WERI-Rb-1 (cell line): ENCODE data around the gene NARS2.
"Not testable (repeated sequence)": the region's sequence is repeated elsewhere in the genome, so short reads cannot be mapped to it uniquely, and the experiment has no call there.

Experiments used
- DNase-seq: peaks from one replicate; pipeline ENCODE4 v3.0.0-alpha.2; 2020
- H3K27ac ChIP-seq: fragments of 250-450 bp; sonication (Bioruptor Pico); 2 replicates; pipeline ENCODE4 v1.5.1; 2020; ENCODE audit warnings: mild to moderate bottlenecking, moderate library complexity
- H3K27me3 ChIP-seq: fragments of 250-450 bp; sonication (Bioruptor Pico); 2 replicates; pipeline ENCODE4 v1.5.1; 2021; ENCODE audit warnings: mild to moderate bottlenecking, low read depth, moderate library complexity; ENCODE audit not compliant: insufficient read depth, severe bottlenecking
- H3K36me3 ChIP-seq: fragments of 250-450 bp; sonication (Bioruptor Pico); 2 replicates; pipeline ENCODE4 v1.5.1; 2020; ENCODE audit warnings: mild to moderate bottlenecking, moderate library complexity
- H3K4me3 ChIP-seq: 2 replicates; pipeline ENCODE4 v1.5.1; 2011; ENCODE audit warnings: low read depth, mild to moderate bottlenecking, control low read depth, low read length
- H3K9me3 ChIP-seq: fragments of 250-450 bp; sonication (Bioruptor Pico); 2 replicates; pipeline ENCODE4 v1.5.1; 2021; ENCODE audit warnings: mild to moderate bottlenecking, moderate library complexity; ENCODE audit not compliant: severe bottlenecking
- CTCF ChIP-seq: IDR thresholded peaks from 2 replicates; pipeline ENCODE4 v1.5.1; 2011; ENCODE audit warnings: low read depth, mild to moderate bottlenecking, control low read depth, inconsistent platforms, low read length

The NARS2 gene

DNA sequence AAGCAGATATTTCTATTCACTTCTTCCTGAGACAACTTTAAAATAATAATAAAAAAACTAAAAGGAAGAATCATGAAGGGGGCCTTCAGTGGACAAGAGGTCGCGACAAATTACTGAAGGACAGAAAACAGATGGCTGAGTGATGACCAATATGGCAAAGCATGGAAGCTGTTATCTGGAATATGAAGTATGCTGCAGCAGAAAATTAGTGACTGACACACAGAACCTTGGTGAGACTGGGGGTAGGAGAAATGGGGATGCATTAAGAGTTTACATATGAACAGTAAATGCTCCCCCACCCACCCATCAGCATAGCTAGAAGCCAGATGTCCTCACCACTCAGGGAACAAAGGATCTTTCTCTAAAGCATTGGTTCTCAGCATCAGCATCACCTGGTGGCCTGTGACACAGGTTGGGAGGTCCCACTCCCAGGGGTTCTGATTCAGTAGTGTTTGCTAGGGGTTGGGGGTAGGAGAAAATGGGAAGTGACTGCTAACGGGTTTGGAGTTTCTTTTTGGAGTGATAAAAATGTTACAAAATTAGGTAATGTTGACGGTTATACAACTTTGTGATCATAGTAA lies 59.7 kb downstream of the NARS2 start:
- H3K4me3 ChIP-seq = no peak overlapping the region
- DNase-seq = no peak
- H3K36me3 ChIP-seq = no peaks in the 10 kb centered on the region
- no peak for TF ChIP-seq CTCF
- H3K9me3 ChIP-seq = no peaks in the 10 kb centered on the region
- H3K27me3 ChIP-seq = no peaks in the 10 kb centered on the region
- H3K27ac ChIP-seq = no peak overlapping the region

- not testable (repeated sequence) for H3K4me3 ChIP-seq, DNase-seq
These were observed 61.6 kb downstream of the NARS2 start for GRCh38 chr11:78513085-78513484.

GRCh38 chr11:78510597-78510996 lies 64.1 kb downstream of the NARS2 start:
- Histone ChIP-seq H3K4me3 (no peak overlapping the region), H3K27me3 (no peaks in the 10 kb centered on the region), H3K36me3 (no peaks in the 10 kb centered on the region), H3K9me3 (no peaks in the 10 kb centered on the region), H3K27ac (no peak overlapping the region)
- no peak for DNase-seq
- TF ChIP-seq CTCF = no peak

More at GRCh38 chr11:78513085-78513484, 61.6 kb downstream of the NARS2 start:
- not testable (repeated sequence) for H3K27me3 ChIP-seq, H3K36me3 ChIP-seq, H3K27ac ChIP-seq, H3K9me3 ChIP-seq

DNA sequence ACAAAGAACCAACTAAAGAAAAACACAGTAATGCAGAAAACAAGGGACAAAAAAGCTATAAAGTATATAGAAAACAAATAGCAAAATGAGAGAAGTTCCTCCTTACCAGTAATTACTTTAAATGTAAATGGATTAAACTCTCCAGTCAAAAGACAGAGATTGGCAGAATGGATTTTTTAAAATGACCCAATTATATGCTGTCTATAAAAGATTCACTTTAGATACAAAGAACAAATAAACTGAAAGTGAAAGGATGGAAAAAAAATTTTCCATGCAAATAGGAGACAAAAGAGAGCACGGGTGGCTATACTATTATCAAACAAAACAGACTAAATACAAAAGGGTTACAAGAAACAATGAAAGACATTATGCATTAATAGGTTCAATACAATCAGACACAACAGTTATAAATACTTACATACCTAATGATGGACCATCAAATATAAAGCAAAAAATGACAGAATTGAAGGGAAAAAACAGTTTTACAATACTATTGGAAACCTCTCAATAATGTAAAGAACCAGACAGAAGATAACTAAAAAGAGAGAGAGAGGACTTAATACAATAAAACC lies 64.6 kb downstream of the NARS2 start:
- Histone ChIP-seq H3K27me3 (no peaks in the 10 kb centered on the region), H3K27ac (no peak overlapping the region), H3K36me3 (no peaks in the 10 kb centered on the region), H3K9me3 (no peaks in the 10 kb centered on the region), H3K4me3 (no peak overlapping the region)
- TF ChIP-seq CTCF = no peak
- DNase-seq = no peak

GRCh38 chr11:78504708-78505107 lies 70.0 kb downstream of the NARS2 start:
- no peaks in the 10 kb centered on the region for H3K9me3 ChIP-seq
- no peak overlapping the region for H3K27ac ChIP-seq
- no peak for DNase-seq

DNA sequence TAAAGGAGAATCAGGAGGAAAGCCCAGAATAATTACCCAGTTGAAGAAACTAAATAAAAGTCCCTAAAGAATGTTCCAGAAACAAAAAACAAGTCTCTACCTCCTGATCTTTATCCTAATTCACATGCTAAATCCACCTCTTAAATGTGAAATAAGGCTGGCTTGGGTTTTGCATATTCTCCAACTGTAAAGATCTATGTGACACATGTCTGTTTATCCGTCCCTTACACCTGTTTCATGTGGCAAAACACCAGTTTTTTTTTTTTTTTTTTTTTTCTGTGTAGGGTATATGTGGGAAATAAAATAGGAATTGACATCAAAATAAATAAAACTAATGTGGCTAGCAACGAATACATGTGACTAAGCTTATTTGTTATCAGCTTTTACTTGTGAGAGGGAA lies 70.5 kb downstream of the NARS2 start:
- Histone ChIP-seq H3K27ac (no peak overlapping the region), H3K27me3 (no peaks in the 10 kb centered on the region), H3K4me3 (no peak overlapping the region), H3K9me3 (no peaks in the 10 kb centered on the region), H3K36me3 (no peaks in the 10 kb centered on the region)
- no peak for TF ChIP-seq CTCF
- DNase-seq = no peak

More at GRCh38 chr11:78504708-78505107, 70.0 kb downstream of the NARS2 start:
- Histone ChIP-seq H3K4me3 (no peak overlapping the region), H3K27me3 (no peaks in the 10 kb centered on the region), H3K36me3 (no peaks in the 10 kb centered on the region)
- no peak for TF ChIP-seq CTCF
